HepG2 (cell line): ENCODE data around the gene SLC8A2. TPM values are rescaled to one million over a fixed set of nuclear protein-coding genes. Genes with fewer than 3 reads are reported as not detected.

ENCODE experiments used
- ARNT ChIP-seq: fragments of 450-650 bp; IDR thresholded peaks from 2 replicates; pipeline ENCODE4 v1.6.1; 2017
- CENPT ChIP-seq: sonication (generic); formaldehyde crosslinking; IDR thresholded peaks from 2 replicates; pipeline ENCODE4 v1.8.0; 2022; ENCODE audit warnings: low read depth, mild to moderate bottlenecking, moderate library complexity, missing genetic modification reagents
- CHD2 ChIP-seq: IDR thresholded peaks from 2 replicates; pipeline ENCODE4 v1.6.1; 2011; ENCODE audit warnings: low read depth, low read length, improper control_type of control experiment
- EEA1 ChIP-seq: sonication (generic); formaldehyde crosslinking; IDR thresholded peaks from 2 replicates; pipeline ENCODE4 v1.5.1; 2020; ENCODE audit warnings: mild to moderate bottlenecking, missing genetic modification reagents, borderline replicate concordance
- ELF1 ChIP-seq: sonication (generic); formaldehyde crosslinking; IDR thresholded peaks from 2 replicates; pipeline ENCODE4 v1.4.0; 2020; ENCODE audit warnings: missing genetic modification reagents
- JARID2 ChIP-seq: sonication (generic); formaldehyde crosslinking; IDR thresholded peaks from 2 replicates; pipeline ENCODE4 v1.8.1; 2023; ENCODE audit warnings: missing genetic modification reagents, inconsistent platforms; ENCODE audit not compliant: insufficient replicate concordance
- PHB2 ChIP-seq: fragments of 450-650 bp; IDR thresholded peaks from 2 replicates; pipeline ENCODE4 v1.6.1; 2018; ENCODE audit not compliant: partially characterized antibody
- SMARCC2 ChIP-seq: fragments of 450-650 bp; IDR thresholded peaks from 2 replicates; pipeline ENCODE4 v1.6.1; 2017; ENCODE audit warnings: antibody characterized with exemption, mild to moderate bottlenecking
- SNAI1 ChIP-seq: sonication (generic); formaldehyde crosslinking; IDR thresholded peaks from 2 replicates; pipeline ENCODE4 v1.5.0; 2020; ENCODE audit warnings: mild to moderate bottlenecking, missing genetic modification reagents, borderline replicate concordance
- THYN1 ChIP-seq: sonication (generic); formaldehyde crosslinking; IDR thresholded peaks from 2 replicates; pipeline ENCODE4 v1.8.1; 2023; ENCODE audit warnings: low read depth, mild to moderate bottlenecking, moderate library complexity, missing genetic modification reagents, borderline replicate concordance
- U2AF1 ChIP-seq: fragments of 200-400 bp; formaldehyde crosslinking; optimal IDR thresholded peaks from 2 replicates; pipeline ENCODE3; 2017; ENCODE audit warnings: mild to moderate bottlenecking, low read depth, low read length
- ZNF17 ChIP-seq: sonication (generic); formaldehyde crosslinking; IDR thresholded peaks from 2 replicates; pipeline ENCODE4 v1.5.0; 2020; ENCODE audit warnings: mild to moderate bottlenecking, missing genetic modification reagents
- ZNF20 ChIP-seq: sonication (generic); formaldehyde crosslinking; IDR thresholded peaks from 2 replicates; pipeline ENCODE4 v1.4.0; 2020; ENCODE audit warnings: mild to moderate bottlenecking, moderate library complexity, missing genetic modification reagents
- ZNF280D ChIP-seq: sonication (generic); formaldehyde crosslinking; IDR thresholded peaks from 2 replicates; pipeline ENCODE4 v1.5.1; 2020; ENCODE audit warnings: mild to moderate bottlenecking, missing genetic modification reagents
- ZNF292 ChIP-seq: sonication (generic); formaldehyde crosslinking; IDR thresholded peaks from 2 replicates; pipeline ENCODE4 v1.8.1; 2022; ENCODE audit warnings: mild to moderate bottlenecking, low read depth, missing genetic modification reagents, borderline replicate concordance
- ZNF331 ChIP-seq: sonication (generic); formaldehyde crosslinking; IDR thresholded peaks from 2 replicates; pipeline ENCODE4 v1.4.0; 2020; ENCODE audit warnings: missing genetic modification reagents
- ZNF33A ChIP-seq: sonication (generic); formaldehyde crosslinking; IDR thresholded peaks from 2 replicates; pipeline ENCODE4 v1.5.1; 2020; ENCODE audit warnings: missing genetic modification reagents, mild to moderate bottlenecking, moderate library complexity, borderline replicate concordance
- ZNF354B ChIP-seq: sonication (generic); formaldehyde crosslinking; IDR thresholded peaks from 2 replicates; pipeline ENCODE4 v1.8.0; 2022; ENCODE audit warnings: mild to moderate bottlenecking, missing genetic modification reagents
- ZNF543 ChIP-seq: sonication (generic); formaldehyde crosslinking; IDR thresholded peaks from 2 replicates; pipeline ENCODE4 v1.4.0; 2020; ENCODE audit warnings: mild to moderate bottlenecking, missing genetic modification reagents
- ZNF572 ChIP-seq: sonication (generic); formaldehyde crosslinking; IDR thresholded peaks from 2 replicates; pipeline ENCODE4 v1.5.1; 2020; ENCODE audit warnings: mild to moderate bottlenecking, missing genetic modification reagents
- ZNF740 ChIP-seq: sonication (generic); formaldehyde crosslinking; IDR thresholded peaks from 2 replicates; pipeline ENCODE4 v1.4.0; 2020; ENCODE audit warnings: missing genetic modification reagents
- ZNF747 ChIP-seq: sonication (generic); formaldehyde crosslinking; IDR thresholded peaks from 2 replicates; pipeline ENCODE4 v1.8.1; 2023; ENCODE audit warnings: missing genetic modification reagents, mild to moderate bottlenecking, borderline replicate concordance
- polyA plus RNA-seq, 8 experiments: library from polyadenylated mRNA; depleted of rRNA in 3 of 8; stranded (reverse) in 7 of 8; unstranded in 1 of 8; fragments of >200 nt; fragmentation: Illumina TruSeq in 4 of 8; extraction: Trizol in 4 of 8; gene quantifications; 2 replicates each; pipeline versions ENCODE4 v1.2.1 to v1.2.3, GENCODE V29; 2011 to 2016; ENCODE audit warnings: low read depth in 4 of 8, missing spikeins in 1 of 8, mixed read lengths in 1 of 8; ENCODE audit not compliant: insufficient read depth in 1 of 8
- total RNA-seq, 5 experiments: library from RNA; depleted of rRNA; stranded (reverse); fragments of >200 nt; fragmentation: Illumina TruSeq; extraction: Trizol; gene quantifications; 2 replicates each; pipeline ENCODE4 v1.2.3, GENCODE V29; 2016; ENCODE audit warnings: low read depth in 1 of 5
- TF ChIP-seq, protein P1 (sequence below): sonication (generic); formaldehyde crosslinking; IDR thresholded peaks from 2 replicates; pipeline ENCODE4 v1.5.0; 2020; ENCODE audit warnings: missing genetic modification reagents, mild to moderate bottlenecking, borderline replicate concordance
- TF ChIP-seq, protein P2 (sequence below): sonication (generic); formaldehyde crosslinking; IDR thresholded peaks from 2 replicates; pipeline ENCODE4 v1.4.0; 2020; ENCODE audit warnings: mild to moderate bottlenecking, missing genetic modification reagents

SLC8A2 gene
- total and polyA plus RNA-seq, 2 of the 13 experiments (the other 11 are each of a cell fraction or from before 2014, with no cell fraction given), result 0.02 TPM; not detected in 1

- TF ChIP-seq ZNF17 (CRISPR knock-in tag) (no peak), EEA1 (CRISPR knock-in tag) (0 out of 2 replicates have a peak, but pooled peaks have one; percentile 58), ZNF292 (CRISPR knock-in tag) (0 out of 2 replicates have a peak, but pooled peaks have one; percentile 13), PHB2 (no peak), THYN1 (no peak), ZNF280D (CRISPR knock-in tag) (no peak; the same call in 1 of the 2 replicates), ZNF33A (CRISPR knock-in tag) (no peak), ZNF572 (CRISPR knock-in tag) (no peak), ZNF740 (CRISPR knock-in tag) (no peak), U2AF1 (no peak), ELF1 (CRISPR knock-in tag) (no peak), ZNF747 (CRISPR knock-in tag) (0 out of 2 replicates have a peak, but pooled peaks have one; percentile 30), ZNF354B (CRISPR knock-in tag) (no peak), SMARCC2 (no peak), CHD2 (no peak), ZNF20 (CRISPR knock-in tag) (no peak), SNAI1 (CRISPR knock-in tag) (no peak), ZNF543 (CRISPR knock-in tag) (0 out of 2 replicates have a peak, but pooled peaks have one; percentile 53), ZNF331 (CRISPR knock-in tag) (no peak; the same call in 1 of the 2 replicates), ARNT (no peak), JARID2 (CRISPR knock-in tag) (no peak), CENPT (CRISPR knock-in tag) (peak; percentile 87; the same call in 1 of the 2 replicates)
- TF ChIP-seq, protein P1, sequence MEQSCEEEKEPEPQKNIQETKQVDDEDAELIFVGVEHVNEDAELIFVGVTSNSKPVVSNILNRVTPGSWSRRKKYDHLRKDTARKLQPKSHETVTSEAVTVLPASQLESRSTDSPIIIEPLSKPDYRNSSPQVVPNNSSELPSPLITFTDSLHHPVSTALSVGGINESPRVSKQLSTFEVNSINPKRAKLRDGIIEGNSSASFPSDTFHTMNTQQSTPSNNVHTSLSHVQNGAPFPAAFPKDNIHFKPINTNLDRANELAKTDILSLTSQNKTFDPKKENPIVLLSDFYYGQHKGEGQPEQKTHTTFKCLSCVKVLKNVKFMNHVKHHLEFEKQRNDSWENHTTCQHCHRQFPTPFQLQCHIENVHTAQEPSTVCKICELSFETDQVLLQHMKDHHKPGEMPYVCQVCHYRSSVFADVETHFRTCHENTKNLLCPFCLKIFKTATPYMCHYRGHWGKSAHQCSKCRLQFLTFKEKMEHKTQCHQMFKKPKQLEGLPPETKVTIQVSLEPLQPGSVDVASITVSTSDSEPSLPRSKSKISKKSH (CRISPR knock-in tag), result 0 out of 2 replicates have a peak, but pooled peaks have one; percentile 66
- TF ChIP-seq, protein P2, sequence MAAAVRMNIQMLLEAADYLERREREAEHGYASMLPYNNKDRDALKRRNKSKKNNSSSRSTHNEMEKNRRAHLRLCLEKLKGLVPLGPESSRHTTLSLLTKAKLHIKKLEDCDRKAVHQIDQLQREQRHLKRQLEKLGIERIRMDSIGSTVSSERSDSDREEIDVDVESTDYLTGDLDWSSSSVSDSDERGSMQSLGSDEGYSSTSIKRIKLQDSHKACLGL (CRISPR knock-in tag), result peak; percentile 90
These were observed 41.5 kb downstream of the SLC8A2 start (continued) for GRCh38 chr19:47430041-47430802.
